Esophagus muscularis mucosa (tissue), 4 donors: ENCODE data around the gene COL16A1. TPM values are rescaled to one million over a fixed set of nuclear protein-coding genes. Genes with fewer than 3 reads are reported as not detected.

Experiments used
- DNase-seq: peaks from one replicate; pipeline ENCODE4 v3.0.0-alpha.2; 2017; ENCODE audit errors: extremely low spot score
- H3K27ac ChIP-seq, 4 donors: fragments of 200-600 bp; sonication (generic); replicated peaks in 1 of 4; 1 replicate in 3 of 4; 2 replicates in 1 of 4; pipeline ENCODE4 v1.5.1; 2016 to 2019; ENCODE audit warnings: mild to moderate bottlenecking in 1 of 4
- H3K27me3 ChIP-seq, 4 donors: fragments of 200-600 bp; sonication (generic); one replicate each; pipeline versions ENCODE4 v1.5.1 to v1.6.0; 2016 to 2019
- H3K36me3 ChIP-seq, 4 donors: fragments of 200-600 bp; sonication (generic); one replicate each; pipeline ENCODE4 v1.5.1; 2016 to 2019
- H3K4me1 ChIP-seq, 4 donors: fragments of 200-600 bp; sonication (generic); one replicate each; pipeline ENCODE4 v1.5.1; 2016 to 2019
- H3K4me3 ChIP-seq, 4 donors: fragments of 200-600 bp; sonication (generic); 1 replicate in 2 of 4; 2 replicates in 2 of 4; pipeline ENCODE4 v1.5.1; 2016 to 2019; ENCODE audit warnings: mild to moderate bottlenecking in 4 of 4, moderate library complexity in 1 of 4
- H3K9me3 ChIP-seq, 4 donors: fragments of 200-600 bp; sonication (generic); 1 replicate in 3 of 4; 2 replicates in 1 of 4; pipeline ENCODE4 v1.5.1; 2016 to 2019
- CTCF ChIP-seq, 3 experiments: fragments of 200-600 bp in 2 of 3; fragments of 450-650 bp in 1 of 3; sonication (generic) in 2 of 3; IDR thresholded peaks; one replicate each; pipeline ENCODE4 v1.5.1; 2017 to 2019; ENCODE audit warnings: antibody characterized with exemption in 3 of 3, mild to moderate bottlenecking in 2 of 3, moderate library complexity in 1 of 3
- EP300 ChIP-seq: sonication (generic); formaldehyde crosslinking; IDR thresholded peaks from one replicate; pipeline ENCODE4 v1.6.1; 2017; ENCODE audit warnings: antibody characterized with exemption
- POLR2A ChIP-seq: fragments of 450-650 bp; IDR thresholded peaks from one replicate; pipeline ENCODE4 v1.6.1; 2017; ENCODE audit warnings: antibody characterized with exemption, moderate library complexity, mild to moderate bottlenecking, low read depth
- POLR2AphosphoS5 ChIP-seq, 2 donors: sonication (generic); formaldehyde crosslinking; IDR thresholded peaks; one replicate each; pipeline ENCODE4 v1.6.1; 2017; ENCODE audit warnings: antibody characterized with exemption in 2 of 2
- WGBS: methylation state at CpG from one replicate; pipeline ENCODE4 v1.1.5; 2018; 5-methylcytosine and 5-hydroxymethylcytosine counted together
- intact Hi-C: fragments of 100-400 bp; cut with DNase I; formaldehyde crosslinking; loops from one replicate; pipeline ENCODE4 v1.15.1; 2023
- total RNA-seq, 4 donors: library from RNA; depleted of rRNA; stranded (reverse); fragments of >200 nt; gene quantifications; one replicate each; pipeline versions ENCODE4 v1.1.0 to v1.2.1, GENCODE V29; 2016

Gene COL16A1
- total RNA-seq, 4 donors from 2014 or later, result 35.1 to 62.7 (median 47.6) TPM

- no peak overlapping the region for H3K4me3 ChIP-seq
- DNase-seq, result no peak
- H3K36me3 ChIP-seq, result peaks cover 0 to 48% (median 8%) of the 10 kb centered on the region in 4 donors
- H3K27ac ChIP-seq, result peak overlapping the region in 1 of 4 donors; percentile 2
- H3K9me3 ChIP-seq, result no peaks in the 10 kb centered on the region
- TF ChIP-seq POLR2A (no peak), CTCF (IDR thresholded peaks at IDR 0.05) (peak; percentile 94 to 99 (median 98)), EP300 (no peak), POLR2AphosphoS5 (IDR thresholded peaks at IDR 0.05) (peak in 1 of 2 donors; percentile 31)
- H3K4me1 ChIP-seq, result peaks cover 13 to 51% (median 38%) of the 10 kb centered on the region in 4 donors
- no peaks in the 10 kb centered on the region for H3K27me3 ChIP-seq
- intact Hi-C loops, result loop anchor here (1.0 to 10.0 kb wide), 4 partner anchors 51 to 301 kb away; no protein-coding TSS in a partner anchor
- 44% methylated on average over 8 of the region's 9 CpGs for WGBS
Measured at GRCh38 chr1:31663622-31664452, 40.0 kb downstream of the COL16A1 start.

GRCh38 chr1:31662463-31662862 is 41.4 kb downstream of the COL16A1 start:
- TF ChIP-seq CTCF (IDR thresholded peaks at IDR 0.05) (no peak), EP300 (no peak), POLR2AphosphoS5 (IDR thresholded peaks at IDR 0.05) (no peak), POLR2A (no peak)
- H3K27me3 ChIP-seq, result no peaks in the 10 kb centered on the region
- no peaks in the 10 kb centered on the region for H3K9me3 ChIP-seq
- no peak overlapping the region for H3K27ac ChIP-seq
- no peak for DNase-seq
- H3K4me1 ChIP-seq, result peaks cover 13 to 37% (median 26%) of the 10 kb centered on the region in 4 donors
- H3K36me3 ChIP-seq, result peaks cover 5 to 62% (median 19%) of the 10 kb centered on the region in 4 donors
- H3K4me3 ChIP-seq, result no peak overlapping the region
- intact Hi-C loops, result loop anchor here (10.0 kb wide), 1 partner anchor 302 kb away; no protein-coding TSS in a partner anchor
- 90% methylated on average over 9 of the region's 12 CpGs for WGBS

- TF ChIP-seq POLR2A (no peak), CTCF (IDR thresholded peaks at IDR 0.05) (no peak), POLR2AphosphoS5 (IDR thresholded peaks at IDR 0.05) (no peak), EP300 (no peak)
- Histone ChIP-seq H3K27ac (no peak overlapping the region), H3K4me1 (peaks cover 11 to 31% (median 20%) of the 10 kb centered on the region in 4 donors), H3K27me3 (no peaks in the 10 kb centered on the region), H3K9me3 (no peaks in the 10 kb centered on the region), H3K4me3 (no peak overlapping the region), H3K36me3 (peaks cover 7 to 68% (median 22%) of the 10 kb centered on the region in 4 donors)
- 91% methylated on average over 6 of the region's 6 CpGs for WGBS
- intact Hi-C loops, result loop anchor here (10.0 kb wide), 1 partner anchor 303 kb away; no protein-coding TSS in a partner anchor
- DNase-seq, result no peak
Measured at GRCh38 chr1:31661856-31662255, 42.0 kb downstream of the COL16A1 start.

GRCh38 chr1:31660871-31661455 is 42.9 kb downstream of the COL16A1 start:
- Histone ChIP-seq H3K27ac (no peak overlapping the region), H3K27me3 (no peaks in the 10 kb centered on the region), H3K9me3 (no peaks in the 10 kb centered on the region), H3K36me3 (peaks cover 7 to 77% (median 26%) of the 10 kb centered on the region in 4 donors), H3K4me3 (no peak overlapping the region), H3K4me1 (peaks cover 2 to 22% (median 11%) of the 10 kb centered on the region in 4 donors)
- intact Hi-C loops, result loop anchor here (10.0 kb wide), 1 partner anchor 304 kb away; no protein-coding TSS in a partner anchor
- WGBS, result 89% methylated on average over 2 of the region's 4 CpGs
- TF ChIP-seq POLR2A, result no peak
- no peak for DNase-seq

- no peak overlapping the region for H3K4me3 ChIP-seq
- H3K27me3 ChIP-seq, result no peaks in the 10 kb centered on the region
- intact Hi-C loops, result loop anchor here (10.0 kb wide), 1 partner anchor 305 kb away; no protein-coding TSS in a partner anchor
- H3K9me3 ChIP-seq, result no peaks in the 10 kb centered on the region
- no peak for DNase-seq
- H3K27ac ChIP-seq, result no peak overlapping the region
- H3K36me3 ChIP-seq, result peaks cover 7 to 77% (median 28%) of the 10 kb centered on the region in 4 donors
- H3K4me1 ChIP-seq, result peaks cover 0 to 11% (median 4%) of the 10 kb centered on the region in 4 donors
- 85% methylated on average over 3 of the region's 3 CpGs for WGBS
- TF ChIP-seq EP300, result no peak
- TF ChIP-seq POLR2AphosphoS5 (IDR thresholded peaks at IDR 0.05), result no peak
Measured at GRCh38 chr1:31659889-31660288, 43.9 kb downstream of the COL16A1 start.
